Lung (tissue), 12 donors: ENCODE measurements around the gene PGAM1. TPM values are rescaled to one million over a fixed set of nuclear protein-coding genes. Genes with fewer than 3 reads are reported as not detected.
"Not testable (repeated sequence)": the region's sequence is repeated elsewhere in the genome, so short reads cannot be mapped to it uniquely, and the experiment has no call there.

Experiments used
- ATAC-seq: fragments of 200-7000 bp; cut with Tn5 transposase; one replicate; pipeline ENCODE4 v1.9.1; 2020; ENCODE audit warnings: moderate number of reproducible peaks; ENCODE audit not compliant: insufficient read depth, low FRiP score
- DNase-seq, 3 donors: peaks; one replicate each; pipeline ENCODE4 v3.0.0-alpha.2; 2013 to 2017
- H3K27ac ChIP-seq, 2 donors: one replicate each; pipeline ENCODE4 v1.5.1; 2013; ENCODE audit warnings: mild to moderate bottlenecking in 2 of 2, moderate library complexity in 2 of 2, control low read depth in 1 of 2, inconsistent platforms in 1 of 2, low read depth in 1 of 2, low read length in 1 of 2
- H3K27me3 ChIP-seq, 3 donors: one replicate each; pipeline ENCODE4 v1.5.1; 2013; ENCODE audit warnings: low read length in 2 of 3; ENCODE audit not compliant: control insufficient read depth in 3 of 3, insufficient read depth in 3 of 3
- H3K36me3 ChIP-seq, 4 donors: one replicate each; pipeline ENCODE4 v1.5.1; 2013; ENCODE audit warnings: low read length in 4 of 4, mild to moderate bottlenecking in 1 of 4, moderate library complexity in 1 of 4; ENCODE audit not compliant: control insufficient read depth in 4 of 4, insufficient read depth in 4 of 4
- H3K4me1 ChIP-seq, 5 donors: one replicate each; pipeline ENCODE4 v1.5.1; 2013; ENCODE audit warnings: low read length in 5 of 5, mild to moderate bottlenecking in 2 of 5, moderate library complexity in 1 of 5; ENCODE audit not compliant: control insufficient read depth in 5 of 5, insufficient read depth in 5 of 5
- H3K4me3 ChIP-seq: one replicate; pipeline ENCODE4 v1.5.1; 2013; ENCODE audit warnings: mild to moderate bottlenecking, control low read depth, moderate library complexity
- H3K9ac ChIP-seq, 2 donors: one replicate each; pipeline ENCODE4 v1.5.1; 2013; ENCODE audit warnings: low read length in 2 of 2, control low read depth in 1 of 2; ENCODE audit not compliant: insufficient read depth in 1 of 2
- H3K9me3 ChIP-seq, 4 donors: one replicate each; pipeline ENCODE4 v1.5.1; 2013; ENCODE audit warnings: low read length in 3 of 4, mild to moderate bottlenecking in 1 of 4, moderate library complexity in 1 of 4; ENCODE audit not compliant: control insufficient read depth in 4 of 4, insufficient read depth in 3 of 4
- WGBS, 2 donors: extraction: QIAGEN DNeasy Blood & Tissue Kit; methylation state at CpG; one replicate each; pipeline ENCODE4 v1.1.7; 2013; 5-methylcytosine and 5-hydroxymethylcytosine counted together
- polyA plus RNA-seq, 2 donors: library from polyadenylated mRNA; stranded (reverse); fragments of 200-250 nt; gene quantifications; one replicate each; pipeline ENCODE4 v1.2.1, GENCODE V29; 2013
- total RNA-seq, 2 donors: library from RNA; depleted of rRNA in 1 of 2; stranded (reverse); fragments of >200 nt in 1 of 2; gene quantifications; one replicate each; pipeline ENCODE4 v1.2.1, GENCODE V29; 2014 to 2021
- TF ChIP-seq, protein P1 (sequence below): IDR thresholded peaks from 2 replicates; pipeline ENCODE4 v1.5.1; 2012; ENCODE audit warnings: mild to moderate bottlenecking; ENCODE audit errors: control extremely low read depth, extremely low read depth
- donor health status: control.
- donor health status: control.
- donor health status: Bipolar disorder and iron deficiency.
- donor health status: healthy.
- donor health status: DM: yes; HTN: yes; CAD: no.

The PGAM1 gene
- total and polyA plus RNA-seq, 4 donors: 49.1 to 280 (median 136) TPM

DNA sequence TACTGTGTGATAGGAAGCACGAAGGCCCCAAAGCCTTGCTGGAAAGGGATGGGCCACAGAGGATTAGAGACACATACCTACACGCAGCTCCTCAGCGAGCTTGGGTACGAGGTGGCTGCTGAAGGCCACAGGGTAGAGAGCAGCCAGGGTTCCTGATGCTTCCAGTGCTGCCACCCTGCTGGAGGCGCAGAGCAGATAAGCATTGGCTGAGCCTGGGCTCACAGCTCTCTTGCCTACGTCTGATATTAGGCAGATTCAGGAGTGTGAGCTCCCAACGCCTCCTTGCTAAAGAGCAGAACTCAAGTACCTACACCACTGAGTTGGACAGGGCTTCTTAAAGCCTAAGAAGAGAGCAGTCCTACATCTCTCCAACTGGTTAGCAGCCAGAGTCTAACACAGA, 40.0 kb downstream of the PGAM1 start:
- Histone ChIP-seq H3K36me3 (peaks cover 48 to 84% (median 70%) of the 10 kb centered on the region in 4 donors), H3K4me3 (no peak overlapping the region), H3K9ac (no peak overlapping the region), H3K4me1 (peaks cover 0 to 2% (median 0%) of the 10 kb centered on the region in 5 donors), H3K27me3 (no peaks in the 10 kb centered on the region), H3K27ac (peak overlapping the region in 1 of 2 donors; percentile 34), H3K9me3 (no peaks in the 10 kb centered on the region)
- no peak for ATAC-seq
- WGBS, 2 donors: 94 to 95% methylated on average over 7 of the region's 7 CpGs
- TF ChIP-seq, protein P1, sequence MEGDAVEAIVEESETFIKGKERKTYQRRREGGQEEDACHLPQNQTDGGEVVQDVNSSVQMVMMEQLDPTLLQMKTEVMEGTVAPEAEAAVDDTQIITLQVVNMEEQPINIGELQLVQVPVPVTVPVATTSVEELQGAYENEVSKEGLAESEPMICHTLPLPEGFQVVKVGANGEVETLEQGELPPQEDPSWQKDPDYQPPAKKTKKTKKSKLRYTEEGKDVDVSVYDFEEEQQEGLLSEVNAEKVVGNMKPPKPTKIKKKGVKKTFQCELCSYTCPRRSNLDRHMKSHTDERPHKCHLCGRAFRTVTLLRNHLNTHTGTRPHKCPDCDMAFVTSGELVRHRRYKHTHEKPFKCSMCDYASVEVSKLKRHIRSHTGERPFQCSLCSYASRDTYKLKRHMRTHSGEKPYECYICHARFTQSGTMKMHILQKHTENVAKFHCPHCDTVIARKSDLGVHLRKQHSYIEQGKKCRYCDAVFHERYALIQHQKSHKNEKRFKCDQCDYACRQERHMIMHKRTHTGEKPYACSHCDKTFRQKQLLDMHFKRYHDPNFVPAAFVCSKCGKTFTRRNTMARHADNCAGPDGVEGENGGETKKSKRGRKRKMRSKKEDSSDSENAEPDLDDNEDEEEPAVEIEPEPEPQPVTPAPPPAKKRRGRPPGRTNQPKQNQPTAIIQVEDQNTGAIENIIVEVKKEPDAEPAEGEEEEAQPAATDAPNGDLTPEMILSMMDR: no peak
- DNase-seq: no peak

DNA sequence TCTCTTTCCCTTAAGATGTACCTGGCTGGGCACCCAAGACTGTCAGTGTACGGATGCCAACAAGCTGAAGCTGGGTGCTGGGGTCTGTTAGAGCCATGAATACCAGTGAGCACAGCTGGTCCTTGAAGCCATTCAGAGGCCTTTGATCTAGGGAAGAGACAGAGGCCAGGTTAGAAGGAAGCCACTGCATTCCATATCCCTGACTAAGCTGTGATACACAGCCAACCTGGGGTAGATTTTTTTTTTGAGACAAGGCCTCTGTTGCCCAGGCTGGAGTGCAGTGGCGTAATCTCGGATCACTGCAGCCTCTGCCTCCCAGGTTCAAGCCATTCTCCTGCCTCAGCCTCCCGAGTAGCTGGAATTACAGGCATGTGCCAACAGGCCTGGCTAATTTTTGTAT, 40.8 kb downstream of the PGAM1 start:
- 81 to 90% methylated on average over 4 of the region's 4 CpGs for WGBS, 2 donors
- Histone ChIP-seq H3K9ac (no peak overlapping the region), H3K9me3 (no peaks in the 10 kb centered on the region), H3K27ac (no peak overlapping the region), H3K4me3 (no peak overlapping the region), H3K36me3 (peaks cover 44 to 76% (median 65%) of the 10 kb centered on the region in 4 donors), H3K27me3 (no peaks in the 10 kb centered on the region), H3K4me1 (peaks cover 0 to 2% (median 0%) of the 10 kb centered on the region in 5 donors)
- DNase-seq (no peak), ATAC-seq (no peak)
- TF ChIP-seq, protein P1: no peak

DNA sequence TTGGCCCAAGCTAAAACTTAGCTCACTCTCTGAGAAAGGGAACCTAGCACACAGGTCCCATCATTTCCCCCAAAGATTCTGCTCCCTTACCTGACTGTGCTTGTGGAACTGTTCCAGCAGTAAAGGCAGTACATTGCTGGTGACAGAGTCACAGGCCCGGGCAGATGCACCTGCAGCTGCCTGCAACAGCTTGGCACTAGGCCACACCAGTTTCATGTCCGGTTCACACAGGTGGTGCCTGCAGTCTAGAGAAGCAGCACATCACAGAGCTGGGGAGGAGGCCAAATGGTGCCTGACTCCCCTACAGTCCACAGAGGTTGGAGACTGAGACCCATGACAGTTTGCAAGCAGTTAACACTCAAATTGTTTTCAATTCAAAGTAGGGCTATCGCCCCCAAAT, 42.2 kb downstream of the PGAM1 start:
- Histone ChIP-seq H3K9me3 (no peaks in the 10 kb centered on the region), H3K27me3 (no peaks in the 10 kb centered on the region), H3K4me1 (peaks cover 0 to 2% (median 0%) of the 10 kb centered on the region in 5 donors), H3K27ac (peak overlapping the region in 1 of 2 donors; percentile 62), H3K36me3 (peaks cover 36 to 62% (median 59%) of the 10 kb centered on the region in 4 donors), H3K9ac (no peak overlapping the region), H3K4me3 (no peak overlapping the region)
- TF ChIP-seq, protein P1: no peak
- ATAC-seq (no peak), DNase-seq (no peak)
- WGBS, 2 donors: 75 to 79% methylated on average over 3 of the region's 3 CpGs

DNA sequence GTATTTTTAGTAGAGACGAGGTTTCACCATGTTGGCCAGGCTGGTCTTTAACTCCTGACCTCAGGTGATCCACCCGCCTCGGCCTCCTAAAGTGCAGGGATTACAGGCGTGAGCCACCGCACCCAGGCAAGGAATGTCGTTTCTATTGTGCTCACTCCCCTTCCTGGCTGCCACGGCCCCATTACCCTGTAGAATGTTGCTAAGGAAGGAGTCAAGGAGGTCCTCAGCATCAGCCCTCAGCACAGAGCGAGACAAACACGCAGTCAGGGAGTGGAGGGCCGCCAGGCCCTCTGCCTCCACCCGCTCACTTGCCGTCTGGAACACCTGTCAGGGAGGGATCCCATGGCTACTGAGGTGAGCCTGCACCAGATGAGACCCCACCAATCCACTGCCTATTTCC, 42.8 kb downstream of the PGAM1 start:
- H3K4me1 ChIP-seq, DNase-seq, H3K27me3 ChIP-seq, H3K4me3 ChIP-seq, H3K9me3 ChIP-seq, H3K9ac ChIP-seq: not testable (repeated sequence)
- peak overlapping the region in 1 of 2 donors; percentile 78 for H3K27ac ChIP-seq
- ATAC-seq: peak; percentile 55
- H3K36me3 ChIP-seq: peaks cover 38 to 60% (median 58%) of the 10 kb centered on the region in 4 donors
- whole genome bisulfite sequencing, 2 donors: 74 to 82% methylated on average over 12 of the region's 12 CpGs
